HG02798 (cell line): ENCODE results near the gene ZMIZ1.
"Not testable (repeated sequence)": the region's sequence is repeated elsewhere in the genome, so short reads cannot be mapped to it uniquely, and the experiment has no call there.

Experiments
- ATAC-seq: cut with Tn5 transposase; IDR thresholded peaks from one replicate; pipeline ENCODE4 v1.9.1; 2021; ENCODE audit warnings: mild to moderate bottlenecking; ENCODE audit not compliant: unreplicated experiment, poor library complexity

ZMIZ1 gene

DNA sequence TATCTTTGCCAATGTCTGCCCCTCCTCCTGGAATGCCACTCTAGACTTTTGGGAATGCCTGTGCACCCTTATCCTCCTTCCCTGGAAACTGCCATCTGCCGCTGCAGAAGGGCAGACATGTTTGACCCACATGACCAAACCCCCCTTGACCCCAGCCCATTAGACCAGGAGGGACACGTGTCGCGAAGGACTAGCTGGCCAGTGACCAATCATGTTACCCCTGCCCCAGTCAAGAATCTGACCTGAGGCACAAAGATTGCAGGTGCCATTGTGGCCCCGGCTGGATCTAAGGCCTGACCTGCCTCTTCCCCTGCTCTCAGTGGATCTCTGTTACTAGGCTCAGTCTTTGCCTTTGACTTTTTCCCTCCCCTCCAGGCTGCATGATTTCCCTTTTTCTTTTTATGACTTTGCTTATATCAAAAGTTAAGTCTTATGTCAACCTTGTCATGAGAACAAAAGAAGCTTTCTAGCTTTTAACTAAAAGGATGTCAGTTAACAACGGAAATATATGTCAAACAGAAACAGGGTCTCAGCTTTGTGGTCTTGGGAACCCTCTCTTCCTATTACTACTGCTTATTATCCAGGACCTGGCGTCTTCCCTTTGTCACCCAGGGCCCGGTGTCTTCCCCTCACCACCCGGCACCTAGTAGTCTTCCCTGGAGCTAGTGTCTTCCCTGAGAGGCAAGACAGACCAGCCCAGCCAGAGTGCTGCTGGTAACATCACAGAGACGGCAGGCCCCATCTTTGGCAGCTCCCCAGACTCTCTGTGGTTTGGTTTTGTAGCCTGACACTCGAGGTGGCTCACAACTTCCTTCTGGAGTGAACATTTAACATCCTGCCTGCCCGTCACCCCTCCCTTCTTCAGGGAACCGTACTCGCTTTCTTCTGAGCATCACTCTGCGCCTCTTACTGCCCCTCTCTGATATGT is 254.1 kb downstream of the ZMIZ1 start:
- peak; percentile 48 for ATAC-seq

DNA sequence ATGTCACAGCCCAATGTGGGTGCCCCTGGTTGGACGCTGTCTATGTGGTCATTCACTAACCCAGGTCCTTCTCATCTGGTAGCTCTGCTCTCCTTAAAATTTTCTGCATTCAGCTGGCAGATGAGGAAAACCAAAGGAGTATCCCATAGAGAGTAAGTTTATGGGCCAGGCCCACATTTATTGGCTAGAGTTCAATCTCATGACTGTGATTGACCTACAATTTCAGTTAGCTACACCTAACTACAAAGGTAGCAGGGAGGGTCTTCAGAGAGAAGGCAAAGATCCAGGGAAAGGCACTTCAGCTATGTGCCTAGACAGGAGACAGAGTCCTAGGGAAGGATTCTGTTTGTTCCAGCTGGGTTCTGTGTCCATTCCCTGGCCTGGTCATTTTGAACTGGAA is 254.8 kb downstream of the ZMIZ1 start:
- no peak for ATAC-seq

DNA sequence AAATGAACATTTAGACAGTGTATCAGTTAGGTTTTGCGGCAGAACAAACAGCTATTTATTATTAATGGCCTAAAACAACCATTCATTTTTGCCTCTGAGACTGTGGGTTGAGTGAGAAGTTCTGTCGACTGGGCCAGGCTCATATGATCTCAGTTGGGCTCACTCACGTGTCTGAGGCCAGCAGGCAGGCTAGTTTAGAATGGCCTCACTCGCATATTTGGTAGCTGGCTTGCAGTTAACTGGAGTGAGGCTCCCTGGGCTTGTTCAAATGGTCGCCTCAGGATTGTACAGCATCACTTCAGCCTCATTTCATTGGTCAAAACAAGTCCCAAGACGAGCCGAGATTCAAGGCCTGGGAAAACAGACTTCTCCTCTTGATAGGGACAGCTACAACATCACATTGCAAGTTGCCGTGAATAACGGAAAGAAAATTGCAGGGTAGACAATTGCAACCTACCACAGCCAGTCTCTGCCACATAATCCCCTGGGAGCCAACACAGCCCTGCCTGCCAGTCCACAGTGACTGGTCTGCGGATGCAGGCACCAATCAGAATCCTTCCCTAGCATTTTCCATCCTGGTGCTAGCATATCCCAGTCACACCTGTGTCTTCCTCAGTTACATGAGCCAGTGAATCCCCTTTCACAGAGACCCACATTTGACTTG is 255.4 kb downstream of the ZMIZ1 start:
- ATAC-seq, result no peak

DNA sequence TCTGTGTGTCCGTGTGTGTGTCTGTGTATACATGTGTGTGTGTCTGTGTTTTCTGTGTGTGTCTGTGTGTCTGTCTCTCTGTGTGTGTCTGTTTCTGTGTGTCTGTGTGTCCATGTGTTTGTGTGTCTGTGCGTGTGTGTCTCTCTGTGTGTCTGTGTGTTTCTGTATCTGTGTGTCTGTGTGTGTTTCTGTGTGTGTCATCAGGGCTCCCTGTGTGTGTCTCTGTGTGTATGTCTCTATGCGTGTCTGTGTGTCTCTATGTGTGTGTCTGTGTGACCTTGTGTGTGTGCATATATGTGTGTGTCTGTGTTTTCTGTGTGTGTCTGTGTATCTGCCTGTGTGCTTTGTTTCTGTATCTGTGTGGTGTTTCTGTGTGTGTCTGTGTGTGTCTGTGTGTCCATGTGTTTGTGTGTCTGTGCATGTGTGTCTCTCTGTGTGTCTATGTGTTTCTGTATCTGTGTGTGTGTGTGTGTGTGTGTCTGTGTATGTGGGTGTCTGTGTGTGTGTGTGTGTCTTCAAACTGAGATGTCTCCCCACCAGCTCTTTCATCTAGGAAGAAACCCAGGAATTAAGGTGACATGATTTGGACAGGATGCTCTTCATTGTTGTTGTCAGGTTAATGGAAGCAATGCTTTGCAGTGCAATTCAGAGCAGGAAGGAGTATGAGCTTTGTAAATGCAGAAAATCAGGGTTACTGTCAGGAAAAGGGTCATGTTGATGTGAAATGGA is 257.8 kb downstream of the ZMIZ1 start:
- no peak for ATAC-seq

DNA sequence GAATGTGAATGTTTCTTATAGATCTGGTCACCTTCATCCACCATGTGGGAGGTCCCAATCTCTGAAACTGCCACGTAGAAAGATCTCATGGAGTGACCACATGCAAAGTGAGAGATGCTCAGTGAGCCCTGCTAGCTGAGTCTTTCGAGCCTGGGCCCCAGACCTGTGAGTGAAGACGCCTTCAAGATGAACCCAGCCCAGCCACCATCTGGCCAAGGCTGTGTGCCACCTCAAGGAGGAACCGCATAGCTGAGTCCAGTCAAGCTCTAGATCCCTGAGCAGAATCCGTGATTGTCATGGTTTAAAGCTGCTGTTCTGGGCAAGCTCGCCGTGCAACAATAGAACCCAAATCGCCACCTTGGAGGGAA is 258.3 kb downstream of the ZMIZ1 start:
- peak; percentile 65 for ATAC-seq

GRCh38 chr10:79328147-79328701 is 259.5 kb downstream of the ZMIZ1 start:
- no peak for ATAC-seq

GRCh38 chr10:79328737-79329504 is 260.2 kb downstream of the ZMIZ1 start:
- ATAC-seq, result no peak

DNA sequence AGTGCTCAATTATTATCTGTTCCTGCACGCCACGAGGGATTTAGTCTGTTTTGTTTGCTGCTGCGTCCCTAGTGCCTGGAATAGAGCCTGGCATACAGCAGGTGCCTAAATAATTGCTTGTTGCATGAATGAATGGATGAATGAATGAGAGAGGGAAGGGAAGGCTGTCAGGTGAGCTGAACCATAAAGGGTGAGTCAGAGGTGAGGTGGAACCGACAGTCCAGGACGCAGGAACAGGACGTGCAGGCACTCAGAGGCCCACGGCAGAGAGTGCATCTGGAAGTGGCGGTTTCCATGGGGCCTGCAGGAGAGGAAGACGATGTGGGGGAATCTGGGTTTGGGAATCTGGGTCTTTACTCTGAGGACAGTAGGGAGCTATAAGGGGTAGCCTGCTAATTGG is 260.8 kb downstream of the ZMIZ1 start:
- ATAC-seq, result no peak

GRCh38 chr10:79331226-79331625 is 262.5 kb downstream of the ZMIZ1 start:
- ATAC-seq, result peak; percentile 9

DNA sequence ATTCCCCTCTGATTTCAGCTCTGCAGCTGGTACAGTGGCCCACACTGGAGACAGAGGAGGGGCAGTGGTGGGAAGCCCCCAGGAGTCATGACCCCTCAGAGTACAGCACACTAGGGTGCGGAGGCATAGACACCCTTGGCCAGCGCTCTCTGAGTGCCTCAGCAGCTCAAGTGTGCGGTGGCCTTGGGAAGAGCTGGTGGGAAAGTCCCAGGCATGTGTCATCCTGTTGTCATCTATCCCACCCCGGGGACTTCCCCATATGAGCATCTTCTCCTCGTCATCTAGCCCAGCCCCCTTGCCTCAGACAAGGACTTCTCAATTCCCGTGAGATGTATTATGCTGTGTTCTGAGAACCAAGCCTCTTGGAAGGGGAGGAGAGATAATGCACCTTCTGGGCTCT is 262.9 kb downstream of the ZMIZ1 start:
- ATAC-seq, result peak; percentile 81

- ATAC-seq, result not testable (repeated sequence)
Observed at GRCh38 chr10:79332610-79333315, 264.0 kb downstream of the ZMIZ1 start.

- ATAC-seq, result no peak
Observed at GRCh38 chr10:79333513-79333912, 264.7 kb downstream of the ZMIZ1 start.

DNA sequence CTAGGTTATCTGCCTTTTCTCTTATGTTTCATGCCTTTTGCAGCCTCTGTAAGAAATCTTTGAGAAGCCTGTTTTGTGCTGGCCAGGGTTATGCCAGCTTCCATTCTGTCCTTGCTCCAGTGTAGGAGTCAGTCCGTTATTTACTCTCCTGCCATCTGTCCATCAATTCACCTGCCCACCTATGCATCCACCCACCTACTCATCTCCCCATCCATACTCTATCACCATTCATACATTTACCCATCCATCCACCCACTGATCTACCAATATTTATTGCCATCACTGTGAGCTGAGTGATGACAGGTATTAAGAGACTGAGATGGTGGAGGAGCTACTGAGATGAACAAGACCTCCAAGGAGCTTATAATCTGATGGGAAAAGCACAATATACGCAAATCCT is 265.8 kb downstream of the ZMIZ1 start:
- no peak for ATAC-seq

DNA sequence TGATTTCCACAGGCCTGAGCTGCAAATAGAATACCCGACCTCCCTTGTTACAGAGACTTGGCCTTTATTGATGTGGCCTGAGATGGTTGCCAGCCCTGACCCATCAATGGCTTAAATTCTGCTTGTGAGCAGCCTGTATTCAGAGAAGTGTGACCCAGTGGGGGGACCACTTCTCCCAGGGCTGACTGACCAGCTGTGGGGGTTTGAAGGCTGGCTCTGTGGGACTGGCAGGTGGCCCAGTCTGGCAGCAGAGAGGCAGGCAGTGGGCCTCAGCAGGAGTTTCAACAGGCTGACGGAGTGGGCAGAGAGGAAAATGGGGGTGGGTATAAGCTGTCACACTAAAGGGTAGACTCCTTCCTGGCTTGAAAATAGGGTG is 266.3 kb downstream of the ZMIZ1 start:
- no peak for ATAC-seq

DNA sequence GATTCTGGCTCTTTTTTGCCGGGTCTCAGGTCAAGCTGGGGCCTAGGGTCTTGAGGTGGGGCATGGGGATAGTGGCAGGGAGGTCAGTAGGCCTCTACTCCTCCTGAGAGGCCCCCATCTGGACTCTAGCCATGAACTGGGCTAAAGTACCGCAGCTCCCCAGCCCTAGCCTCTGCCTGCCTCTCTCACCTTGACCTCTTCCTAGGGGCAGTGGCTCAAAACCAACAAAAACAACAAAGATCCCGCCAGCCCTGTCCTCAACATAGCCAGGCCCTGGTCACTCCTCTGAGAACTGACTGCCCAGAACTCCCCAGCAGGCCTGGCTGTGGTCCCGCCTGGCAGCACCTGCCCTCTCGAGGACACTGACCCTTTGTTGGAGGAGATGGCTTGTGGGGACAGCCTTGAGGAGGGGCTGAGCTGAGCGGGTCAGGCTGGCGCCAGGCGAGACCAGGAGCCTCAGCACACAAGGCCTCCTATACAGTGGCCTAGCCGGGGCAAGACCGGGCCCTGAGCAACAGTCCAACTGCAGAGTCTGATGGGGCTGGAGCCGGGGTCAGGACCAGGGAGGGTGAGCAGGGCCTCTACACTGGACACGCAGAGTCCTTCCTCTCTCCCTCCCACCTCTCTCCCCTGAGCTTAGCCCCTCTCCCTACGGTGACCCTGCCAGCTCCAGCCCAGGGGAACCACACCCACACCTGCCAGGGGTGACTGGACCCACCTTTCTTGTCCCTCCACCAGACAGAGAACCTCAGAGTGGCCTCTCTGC is 266.9 kb downstream of the ZMIZ1 start:
- no peak for ATAC-seq

DNA sequence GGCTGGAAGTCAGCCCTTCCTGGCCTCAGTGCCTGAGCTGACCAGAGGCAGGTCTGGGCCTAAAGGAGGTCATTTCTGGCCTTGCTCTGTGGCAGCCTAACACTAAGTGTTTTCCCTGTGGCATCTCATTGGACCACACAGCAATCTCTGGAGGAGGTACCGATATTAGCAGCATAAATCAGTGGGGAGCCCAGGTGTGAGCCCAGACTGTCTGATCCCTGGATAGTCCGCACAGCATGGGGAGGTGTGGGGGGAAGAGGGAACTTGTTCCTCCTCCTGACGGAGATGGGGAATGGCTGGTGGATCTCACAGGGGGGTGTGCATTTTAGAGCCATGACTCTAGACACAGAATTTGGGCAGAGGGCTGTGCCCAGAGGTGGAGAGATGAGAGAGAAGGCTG is 267.5 kb downstream of the ZMIZ1 start:
- no peak for ATAC-seq

DNA sequence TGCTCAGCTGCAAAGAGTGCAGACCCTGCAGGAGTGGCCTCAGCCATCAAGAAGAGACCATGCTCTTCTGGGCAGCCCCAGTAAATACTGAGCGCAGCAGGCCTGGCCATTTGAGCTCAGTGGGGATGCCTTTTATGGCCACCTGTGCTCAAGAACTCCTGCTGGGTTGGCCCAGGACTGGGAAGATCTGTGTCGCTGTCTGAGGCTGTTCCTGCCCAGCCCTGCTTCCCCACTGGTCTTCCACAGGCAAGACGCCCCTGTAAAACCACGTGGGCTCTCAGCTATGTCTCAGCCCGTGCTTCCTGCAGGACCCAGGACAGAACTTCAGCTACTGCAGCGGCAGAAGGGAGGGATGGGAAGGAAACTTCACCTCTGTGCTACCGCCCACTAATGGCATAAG is 268.0 kb downstream of the ZMIZ1 start:
- no peak for ATAC-seq

DNA sequence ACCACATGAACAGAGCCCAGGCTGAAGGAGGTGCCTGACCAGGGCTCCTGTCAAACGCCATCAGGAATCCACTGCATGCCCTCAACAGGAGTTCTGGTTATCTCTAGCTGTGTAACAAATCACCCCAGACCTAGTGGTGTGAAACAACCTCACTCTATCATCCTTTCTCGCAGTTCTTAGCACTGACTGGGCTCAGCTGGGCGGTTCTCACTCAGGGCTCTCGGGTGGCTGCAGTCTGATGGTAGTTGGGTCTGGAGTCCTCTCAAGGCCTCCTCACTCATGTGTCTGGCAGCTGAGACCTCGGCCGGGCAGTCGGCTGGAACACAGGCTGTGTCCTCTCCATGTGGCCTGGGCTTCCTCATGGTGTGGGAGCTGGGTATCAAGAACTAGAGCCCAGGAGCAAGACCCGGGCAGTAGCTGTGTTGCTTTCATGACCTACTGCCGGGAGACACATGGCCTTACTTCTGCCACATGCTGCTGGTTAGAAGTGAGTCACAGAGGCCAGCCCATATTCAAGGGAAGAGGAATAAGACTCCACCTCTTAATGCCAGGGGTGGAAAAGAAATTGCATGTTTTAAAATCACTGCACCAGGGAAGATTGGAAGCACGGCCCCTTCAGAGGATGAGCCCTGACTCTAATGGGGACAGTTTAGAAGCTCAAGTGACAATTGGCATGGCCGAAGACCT is 269.2 kb downstream of the ZMIZ1 start:
- not testable (repeated sequence) for ATAC-seq
